Lower lobe of right lung (tissue), 2 donors: ENCODE results near the gene GEMIN4. TPM values are rescaled to one million over a fixed set of nuclear protein-coding genes. Genes with fewer than 3 reads are reported as not detected.
A peak's percentile ranks its signal among the peaks of the same experiment; 100 is the strongest.

Experiments used
- ATAC-seq, 2 donors: fragments of 200-7000 bp; cut with Tn5 transposase; one replicate each; pipeline ENCODE4 v1.9.1; 2020 to 2022; ENCODE audit warnings: mild to moderate bottlenecking in 2 of 2, moderate library complexity in 2 of 2
- DNase-seq: peaks from one replicate; pipeline ENCODE4 v3.0.0-alpha.2; 2020
- H3K27ac ChIP-seq: fragments of 200-600 bp; one replicate; pipeline ENCODE4 v1.8.0; 2022
- H3K27me3 ChIP-seq: fragments of 200-600 bp; one replicate; pipeline ENCODE4 v1.8.0; 2022; ENCODE audit warnings: low read depth
- H3K36me3 ChIP-seq: fragments of 200-600 bp; one replicate; pipeline ENCODE4 v1.8.0; 2022; ENCODE audit warnings: mild to moderate bottlenecking
- H3K4me1 ChIP-seq: fragments of 200-600 bp; one replicate; pipeline ENCODE4 v1.8.0; 2022
- H3K4me3 ChIP-seq: fragments of 200-600 bp; one replicate; pipeline ENCODE4 v1.8.0; 2022; ENCODE audit warnings: mild to moderate bottlenecking
- H3K9me3 ChIP-seq: fragments of 200-600 bp; one replicate; pipeline ENCODE4 v1.8.0; 2022
- intact Hi-C: fragments of 100-400 bp; cut with DNase I; formaldehyde crosslinking; loops from one replicate; pipeline ENCODE4 v1.11.0; 2022
- total RNA-seq: library from RNA; stranded (reverse); fragmentation: NEBNext Ultra II Directional; extraction: Animal tissue kit (Norgen Biotek cat#: 25700); gene quantifications from one replicate; pipeline ENCODE4 v1.2.1, GENCODE V29; 2021
- TF ChIP-seq, protein P1 (sequence below): fragments of 200-600 bp; IDR thresholded peaks from one replicate; pipeline ENCODE4 v1.8.0; 2022; ENCODE audit warnings: antibody characterized with exemption, mild to moderate bottlenecking
- donor health status: DM: no; HTN: yes; CAD: no; lungs with severe emphysema.

The GEMIN4 gene
- total RNA-seq, 1 donor from 2014 or later = 21.5 TPM

DNA sequence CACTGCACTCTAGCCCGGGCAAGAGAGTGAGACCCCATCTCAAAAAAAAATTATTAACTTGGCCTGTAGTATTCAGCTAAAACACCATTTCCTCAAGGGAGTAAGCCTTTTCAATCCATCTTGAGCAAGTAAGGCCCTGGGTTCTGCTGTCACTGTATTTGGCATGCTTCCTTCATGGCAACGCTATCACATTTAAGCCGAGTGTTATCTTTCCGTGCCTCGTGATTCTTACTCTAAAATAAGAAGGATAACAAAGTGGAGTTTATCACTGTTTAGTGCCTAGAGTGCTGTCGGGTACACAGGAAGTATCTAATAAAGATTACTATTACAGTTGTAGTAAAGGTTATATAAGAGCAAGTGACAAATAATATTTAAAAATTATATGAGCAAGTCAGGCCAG is 46.2 kb downstream of the GEMIN4 start:
- DNase-seq (no peak), ATAC-seq (no peak)
- intact Hi-C loops = no loop called here
- Histone ChIP-seq H3K27me3 (no peaks in the 10 kb centered on the region), H3K27ac (no peak overlapping the region), H3K4me3 (no peak overlapping the region), H3K36me3 (peaks cover 47% of the 10 kb centered on the region), H3K4me1 (peaks cover 9% of the 10 kb centered on the region), H3K9me3 (no peaks in the 10 kb centered on the region)
- TF ChIP-seq, protein P1, sequence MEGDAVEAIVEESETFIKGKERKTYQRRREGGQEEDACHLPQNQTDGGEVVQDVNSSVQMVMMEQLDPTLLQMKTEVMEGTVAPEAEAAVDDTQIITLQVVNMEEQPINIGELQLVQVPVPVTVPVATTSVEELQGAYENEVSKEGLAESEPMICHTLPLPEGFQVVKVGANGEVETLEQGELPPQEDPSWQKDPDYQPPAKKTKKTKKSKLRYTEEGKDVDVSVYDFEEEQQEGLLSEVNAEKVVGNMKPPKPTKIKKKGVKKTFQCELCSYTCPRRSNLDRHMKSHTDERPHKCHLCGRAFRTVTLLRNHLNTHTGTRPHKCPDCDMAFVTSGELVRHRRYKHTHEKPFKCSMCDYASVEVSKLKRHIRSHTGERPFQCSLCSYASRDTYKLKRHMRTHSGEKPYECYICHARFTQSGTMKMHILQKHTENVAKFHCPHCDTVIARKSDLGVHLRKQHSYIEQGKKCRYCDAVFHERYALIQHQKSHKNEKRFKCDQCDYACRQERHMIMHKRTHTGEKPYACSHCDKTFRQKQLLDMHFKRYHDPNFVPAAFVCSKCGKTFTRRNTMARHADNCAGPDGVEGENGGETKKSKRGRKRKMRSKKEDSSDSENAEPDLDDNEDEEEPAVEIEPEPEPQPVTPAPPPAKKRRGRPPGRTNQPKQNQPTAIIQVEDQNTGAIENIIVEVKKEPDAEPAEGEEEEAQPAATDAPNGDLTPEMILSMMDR = no peak

GRCh38 chr17:705011-705410 is 47.1 kb downstream of the GEMIN4 start:
- ATAC-seq (no peak), DNase-seq (no peak)
- H3K9me3 ChIP-seq = no peaks in the 10 kb centered on the region
- intact Hi-C loops = no loop called here
- no peak overlapping the region for H3K4me3 ChIP-seq
- H3K4me1 ChIP-seq = peaks cover 14% of the 10 kb centered on the region
- no peak overlapping the region for H3K27ac ChIP-seq
- TF ChIP-seq, protein P1 = no peak
- H3K27me3 ChIP-seq = no peaks in the 10 kb centered on the region
- H3K36me3 ChIP-seq = peaks cover 39% of the 10 kb centered on the region

- ATAC-seq (peak; percentile 69 to 85), DNase-seq (no peak)
- peaks cover 32% of the 10 kb centered on the region for H3K36me3 ChIP-seq
- no peaks in the 10 kb centered on the region for H3K27me3 ChIP-seq
- intact Hi-C loops = loop anchor here (5.0 kb wide), 1 partner anchor 292 kb away; a partner anchor contains a TSS
- H3K4me1 ChIP-seq = peaks cover 22% of the 10 kb centered on the region
- H3K4me3 ChIP-seq = no peak overlapping the region
- TF ChIP-seq, protein P1 = no peak
- H3K9me3 ChIP-seq = no peaks in the 10 kb centered on the region
- no peak overlapping the region for H3K27ac ChIP-seq
These were observed 47.8 kb downstream of the GEMIN4 start for GRCh38 chr17:704111-704864.

- TF ChIP-seq, protein P1 = no peak
- Histone ChIP-seq H3K36me3 (peaks cover 25% of the 10 kb centered on the region), H3K27me3 (no peaks in the 10 kb centered on the region), H3K9me3 (no peaks in the 10 kb centered on the region), H3K4me1 (peaks cover 30% of the 10 kb centered on the region), H3K27ac (no peak overlapping the region), H3K4me3 (no peak overlapping the region)
- ATAC-seq (no peak), DNase-seq (no peak)
- intact Hi-C loops = loop anchor here (5.0 kb wide), 1 partner anchor 291 kb away; a partner anchor contains a TSS
These were observed 48.8 kb downstream of the GEMIN4 start for GRCh38 chr17:703081-703875.

DNA sequence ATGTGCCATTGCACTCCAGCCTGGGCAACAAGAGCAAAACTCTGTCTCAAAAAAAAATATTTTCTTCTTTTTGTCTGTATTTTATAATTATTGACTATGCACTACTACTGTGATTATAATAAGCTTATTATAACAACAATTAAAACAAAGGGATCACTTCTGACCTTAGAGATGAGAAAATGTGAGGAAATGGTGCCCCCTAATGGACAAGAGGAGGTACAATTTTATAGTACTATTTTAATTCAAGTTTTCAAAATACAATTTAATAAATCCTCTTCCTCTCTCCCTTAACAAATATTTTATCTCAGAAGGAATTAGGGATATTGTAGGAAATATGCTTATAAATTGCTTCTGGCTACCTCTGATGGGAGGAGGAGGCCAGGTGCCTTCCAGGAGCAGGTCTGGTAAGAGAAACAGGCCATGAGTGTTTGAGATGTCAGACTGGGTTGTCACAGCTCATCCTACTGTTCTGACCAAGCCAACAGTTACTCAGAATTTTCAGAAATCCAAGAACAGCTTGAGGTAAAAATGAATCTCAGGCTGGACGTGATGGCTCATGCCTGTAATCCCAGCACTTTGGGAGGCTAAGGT is 51.5 kb downstream of the GEMIN4 start:
- DNase-seq (no peak), ATAC-seq (peak; percentile 59 to 67)
- peaks cover 37% of the 10 kb centered on the region for H3K36me3 ChIP-seq
- H3K9me3 ChIP-seq = no peaks in the 10 kb centered on the region
- H3K4me1 ChIP-seq = peaks cover 30% of the 10 kb centered on the region
- no peaks in the 10 kb centered on the region for H3K27me3 ChIP-seq
- TF ChIP-seq, protein P1 = peak; percentile 75
- intact Hi-C loops = loop anchor here (5.0 kb wide), 1 partner anchor 288 kb away; a partner anchor contains a TSS
- no peak overlapping the region for H3K4me3 ChIP-seq
- no peak overlapping the region for H3K27ac ChIP-seq
